ENCODE data around the gene PKD2.

PKD2 gene

GRCh38 chr4:88029556-88029955, 22.1 kb downstream of the PKD2 start:
- Mint-ChIP-seq H3K9me3 (peaks cover 4% of the 10 kb centered on the region), H3K4me3 (no peak overlapping the region), H3K27me3 (no peaks in the 10 kb centered on the region), H3K27ac (no peak overlapping the region), H3K4me1 (no peaks in the 10 kb centered on the region), H3K36me3 (peaks cover 11% of the 10 kb centered on the region)

DNA sequence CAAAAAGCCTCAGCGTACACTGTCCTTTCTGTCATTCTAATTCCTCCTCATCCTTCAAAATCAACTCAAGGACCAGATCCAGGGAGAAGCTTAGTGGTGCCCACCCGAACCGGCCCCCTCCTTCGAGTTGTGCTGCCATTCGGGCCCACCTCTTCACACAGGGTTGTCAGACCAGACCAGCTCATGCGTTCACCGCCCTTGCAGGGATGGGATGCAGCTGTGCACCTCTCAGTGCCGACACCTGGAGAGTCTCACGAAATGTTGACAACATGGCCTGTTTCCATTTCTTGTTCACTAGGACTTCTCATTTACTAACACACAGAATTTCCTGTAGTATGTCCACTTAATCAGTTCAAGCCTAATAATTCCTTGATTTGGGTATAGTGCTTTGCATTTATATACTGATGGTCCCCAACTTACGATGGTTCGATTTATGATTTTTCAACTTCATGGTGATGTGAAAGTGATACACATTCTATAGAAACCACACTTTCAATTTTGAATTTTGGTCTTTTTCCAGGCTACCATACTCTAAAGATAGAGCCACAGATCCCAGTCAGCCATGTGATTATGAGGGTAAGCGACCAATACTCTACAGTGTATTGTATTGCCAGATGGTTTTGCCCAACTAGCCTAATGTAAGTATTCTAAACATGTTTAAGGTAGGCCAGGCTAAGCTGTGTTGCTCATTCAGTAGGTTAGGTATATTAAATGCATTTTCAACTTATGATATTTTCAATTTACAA, 23.3 kb downstream of the PKD2 start:
- Mint-ChIP-seq H3K36me3 (peaks cover 10% of the 10 kb centered on the region), H3K9me3 (peaks cover 3% of the 10 kb centered on the region), H3K27me3 (no peaks in the 10 kb centered on the region), H3K27ac (no peak overlapping the region), H3K4me3 (no peak overlapping the region), H3K4me1 (no peaks in the 10 kb centered on the region)

- Mint-ChIP-seq H3K4me3 (no peak overlapping the region), H3K27me3 (no peaks in the 10 kb centered on the region), H3K4me1 (no peaks in the 10 kb centered on the region), H3K9me3 (no peaks in the 10 kb centered on the region), H3K27ac (no peak overlapping the region), H3K36me3 (no peaks in the 10 kb centered on the region)
These were observed 25.9 kb downstream of the PKD2 start for GRCh38 chr4:88033309-88033708.

DNA sequence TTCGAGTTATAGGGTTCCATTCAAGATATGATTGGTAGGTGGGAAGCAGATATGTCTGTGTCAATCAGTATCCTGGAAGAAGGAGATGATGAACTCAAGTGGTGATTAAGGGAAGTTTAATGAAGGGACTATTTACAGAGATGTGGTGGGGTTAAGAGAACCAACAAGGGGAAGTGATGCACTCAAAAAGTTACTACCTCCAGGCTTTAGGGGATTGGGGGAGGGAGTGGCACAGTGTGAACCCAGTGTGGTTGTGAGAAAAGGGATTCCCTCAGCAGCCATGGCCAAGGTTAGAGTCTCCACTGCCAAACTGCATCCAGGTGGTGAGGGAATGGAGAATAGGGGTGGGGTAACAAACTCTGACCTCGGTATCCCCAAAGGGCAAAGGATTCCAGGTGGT, 27.9 kb downstream of the PKD2 start:
- Mint-ChIP-seq H3K36me3 (no peaks in the 10 kb centered on the region), H3K27ac (no peak overlapping the region), H3K4me3 (no peak overlapping the region), H3K27me3 (no peaks in the 10 kb centered on the region), H3K4me1 (no peaks in the 10 kb centered on the region), H3K9me3 (no peaks in the 10 kb centered on the region)

DNA sequence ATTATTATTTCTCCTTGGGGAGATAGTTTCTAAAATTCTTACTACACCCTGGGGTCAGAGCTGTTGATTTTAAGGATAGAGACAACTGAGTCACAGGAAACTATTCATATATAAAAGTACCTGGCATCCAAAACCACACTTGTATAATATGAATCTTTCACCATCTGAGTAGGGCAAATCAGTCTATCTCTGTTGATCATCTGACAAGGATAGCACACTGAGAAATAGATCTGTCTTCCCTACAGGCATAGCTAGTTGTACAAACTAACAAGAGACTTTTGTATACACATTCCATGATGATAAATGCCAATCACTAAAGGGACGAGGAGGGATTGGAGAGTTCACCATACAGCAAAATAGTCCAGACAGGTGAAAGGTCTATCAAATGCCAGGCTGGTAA, 30.0 kb downstream of the PKD2 start:
- no peaks in the 10 kb centered on the region for H3K27me3 Mint-ChIP-seq
- no peak overlapping the region for H3K27ac Mint-ChIP-seq
- H3K4me3 Mint-ChIP-seq, result no peak overlapping the region
- H3K4me1 Mint-ChIP-seq, result no peaks in the 10 kb centered on the region
- H3K36me3 Mint-ChIP-seq, result peaks cover under 1% of the 10 kb centered on the region
- no peaks in the 10 kb centered on the region for H3K9me3 Mint-ChIP-seq

DNA sequence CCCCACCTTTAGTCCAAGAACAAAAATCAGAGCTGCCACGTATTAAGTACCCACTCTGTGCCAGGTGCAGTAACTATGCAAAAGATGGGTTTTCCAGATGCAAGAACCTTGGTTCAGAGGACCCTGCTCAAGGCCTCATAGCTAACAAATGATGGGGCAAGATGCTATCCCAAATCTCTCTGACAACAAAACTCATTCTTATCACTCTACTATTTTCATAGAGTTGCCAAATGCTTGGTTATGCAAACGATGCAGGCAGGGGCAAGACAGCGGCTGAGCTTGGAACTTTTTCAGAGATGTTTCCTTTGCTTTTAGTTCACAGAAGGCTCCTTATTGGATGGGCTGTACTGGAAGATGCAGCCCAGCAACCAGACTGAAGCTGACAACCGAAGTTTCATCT, 30.5 kb downstream of the PKD2 start:
- Mint-ChIP-seq H3K27me3 (no peaks in the 10 kb centered on the region), H3K27ac (no peak overlapping the region), H3K4me3 (no peak overlapping the region), H3K4me1 (no peaks in the 10 kb centered on the region), H3K36me3 (peaks cover 1% of the 10 kb centered on the region), H3K9me3 (no peaks in the 10 kb centered on the region)

GRCh38 chr4:88040707-88041106, 33.3 kb downstream of the PKD2 start:
- H3K27ac Mint-ChIP-seq, result no peak overlapping the region
- H3K4me3 Mint-ChIP-seq, result no peak overlapping the region
- H3K36me3 Mint-ChIP-seq, result peaks cover 1% of the 10 kb centered on the region
- H3K9me3 Mint-ChIP-seq, result no peaks in the 10 kb centered on the region
- no peaks in the 10 kb centered on the region for H3K4me1 Mint-ChIP-seq
- no peaks in the 10 kb centered on the region for H3K27me3 Mint-ChIP-seq

- Mint-ChIP-seq H3K9me3 (no peaks in the 10 kb centered on the region), H3K36me3 (peaks cover 4% of the 10 kb centered on the region)
These were observed 34.2 kb downstream of the PKD2 start for GRCh38 chr4:88041626-88042025.

GRCh38 chr4:88043001-88043400, 35.6 kb downstream of the PKD2 start:
- Mint-ChIP-seq H3K36me3 (peaks cover 8% of the 10 kb centered on the region), H3K27me3 (no peaks in the 10 kb centered on the region), H3K4me3 (no peak overlapping the region), H3K4me1 (no peaks in the 10 kb centered on the region), H3K27ac (no peak overlapping the region), H3K9me3 (no peaks in the 10 kb centered on the region)

More at GRCh38 chr4:88041626-88042025, 34.2 kb downstream of the PKD2 start:
- Mint-ChIP-seq H3K27me3 (no peaks in the 10 kb centered on the region), H3K4me3 (no peak overlapping the region), H3K27ac (no peak overlapping the region), H3K4me1 (no peaks in the 10 kb centered on the region)

DNA sequence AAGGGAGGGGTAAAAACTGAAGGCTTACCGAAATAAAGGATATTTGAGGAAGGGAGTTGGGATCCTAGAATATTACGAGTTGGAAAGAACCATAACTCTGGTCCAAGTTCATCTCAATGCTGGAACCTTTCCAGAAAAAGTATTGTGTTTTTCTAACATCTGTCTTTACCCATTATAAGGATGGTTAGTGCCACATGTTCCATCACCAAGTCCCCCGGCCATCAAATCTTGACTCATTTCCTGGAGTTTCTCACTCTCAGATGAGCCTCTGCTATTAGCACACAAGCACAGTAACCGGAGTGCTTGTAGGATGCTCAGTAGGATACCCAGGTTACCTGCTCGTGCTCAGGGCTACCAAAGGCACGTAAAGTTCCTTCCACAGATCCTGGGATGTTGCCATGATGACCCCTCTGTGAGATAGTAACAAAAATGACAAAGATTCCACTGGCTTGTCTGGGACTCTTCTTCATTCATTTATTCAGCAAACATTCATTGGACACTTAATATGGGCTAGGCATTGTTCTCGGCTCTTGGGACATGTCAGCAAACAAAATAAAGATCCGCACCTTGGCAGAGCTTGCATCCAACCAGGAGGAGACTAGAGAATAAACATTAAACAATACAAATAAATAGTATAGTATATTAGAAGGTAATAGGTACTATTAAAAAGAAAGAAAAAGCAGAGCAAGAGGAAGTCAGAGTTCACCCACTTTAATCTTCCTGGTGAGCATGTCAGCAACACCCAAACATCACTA, 36.3 kb downstream of the PKD2 start:
- Mint-ChIP-seq H3K36me3 (peaks cover 8% of the 10 kb centered on the region), H3K4me1 (no peaks in the 10 kb centered on the region), H3K27ac (no peak overlapping the region), H3K4me3 (no peak overlapping the region), H3K9me3 (no peaks in the 10 kb centered on the region), H3K27me3 (no peaks in the 10 kb centered on the region)

DNA sequence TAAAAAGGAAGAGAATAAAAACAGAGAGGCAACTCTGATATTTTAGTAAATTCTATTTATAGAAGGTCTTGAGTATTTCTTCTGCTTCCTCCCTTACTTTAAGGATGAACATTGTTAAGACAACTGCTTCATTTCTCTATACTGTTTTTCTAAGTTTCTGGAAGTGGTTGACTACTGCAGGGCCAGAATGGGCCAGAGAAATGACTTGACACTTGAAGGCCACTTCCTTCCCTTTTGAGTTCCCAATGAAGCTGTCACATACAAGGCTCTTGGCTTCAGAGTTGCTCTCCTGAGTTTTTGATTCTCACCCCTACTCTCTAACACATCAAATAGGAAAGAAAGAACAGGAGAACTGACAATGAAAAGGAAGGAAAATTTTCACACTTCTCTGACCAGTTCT, 37.6 kb downstream of the PKD2 start:
- Mint-ChIP-seq H3K36me3 (peaks cover 8% of the 10 kb centered on the region), H3K27me3 (no peaks in the 10 kb centered on the region), H3K4me3 (no peak overlapping the region), H3K9me3 (no peaks in the 10 kb centered on the region), H3K27ac (no peak overlapping the region), H3K4me1 (no peaks in the 10 kb centered on the region)

- no peak overlapping the region for H3K4me3 Mint-ChIP-seq
- H3K36me3 Mint-ChIP-seq, result no peaks in the 10 kb centered on the region
- H3K4me1 Mint-ChIP-seq, result no peaks in the 10 kb centered on the region
- no peak overlapping the region for H3K27ac Mint-ChIP-seq
- H3K27me3 Mint-ChIP-seq, result no peaks in the 10 kb centered on the region
- no peaks in the 10 kb centered on the region for H3K9me3 Mint-ChIP-seq
These were observed 46.8 kb downstream of the PKD2 start for GRCh38 chr4:88054229-88054628.

GRCh38 chr4:88054901-88055300, 47.5 kb downstream of the PKD2 start:
- Mint-ChIP-seq H3K27ac (no peak overlapping the region), H3K4me1 (no peaks in the 10 kb centered on the region), H3K4me3 (no peak overlapping the region), H3K27me3 (no peaks in the 10 kb centered on the region), H3K36me3 (no peaks in the 10 kb centered on the region), H3K9me3 (no peaks in the 10 kb centered on the region)

DNA sequence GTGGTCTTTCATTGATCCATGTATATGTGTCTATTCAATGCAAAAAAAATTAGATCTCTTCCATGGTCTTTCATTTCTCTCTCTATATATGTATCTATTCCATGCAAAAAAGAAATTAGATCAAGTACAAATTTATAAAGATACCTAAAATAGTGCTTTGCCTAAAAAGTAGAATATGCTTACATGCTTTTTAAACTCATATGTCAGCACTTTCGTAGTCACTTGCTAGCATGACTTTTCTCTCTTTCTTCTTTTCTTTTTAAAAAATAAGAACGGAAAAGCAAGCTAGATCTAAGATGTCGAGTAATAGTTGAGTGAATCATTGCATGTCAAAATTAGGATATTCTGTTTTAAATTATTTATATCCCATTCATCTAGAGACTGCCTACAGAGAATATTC, 50.9 kb downstream of the PKD2 start:
- Mint-ChIP-seq H3K27me3 (no peaks in the 10 kb centered on the region), H3K4me3 (no peak overlapping the region), H3K36me3 (no peaks in the 10 kb centered on the region), H3K27ac (no peak overlapping the region), H3K4me1 (no peaks in the 10 kb centered on the region), H3K9me3 (no peaks in the 10 kb centered on the region)

DNA sequence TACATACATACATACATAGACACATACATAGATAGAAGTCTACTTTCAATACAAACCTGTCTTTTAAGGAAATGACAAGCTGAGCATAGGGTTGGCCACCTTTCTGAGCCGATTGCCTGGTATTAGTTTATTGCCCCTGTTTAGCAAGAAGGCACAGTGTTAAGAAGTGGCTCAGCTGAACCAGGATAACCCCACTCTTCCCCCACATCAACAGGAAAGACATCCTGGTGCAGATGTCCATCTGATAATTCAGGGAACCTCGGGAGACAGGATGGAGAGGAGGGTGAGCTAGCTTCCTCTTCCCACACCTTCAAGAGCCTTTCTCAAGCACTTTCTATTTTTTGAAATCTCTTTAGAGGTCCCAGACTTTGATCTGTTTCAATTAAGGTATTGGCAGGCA, 52.3 kb downstream of the PKD2 start:
- no peak overlapping the region for H3K27ac Mint-ChIP-seq
- no peaks in the 10 kb centered on the region for H3K27me3 Mint-ChIP-seq
- no peaks in the 10 kb centered on the region for H3K4me1 Mint-ChIP-seq
- no peaks in the 10 kb centered on the region for H3K9me3 Mint-ChIP-seq
- peaks cover 2% of the 10 kb centered on the region for H3K36me3 Mint-ChIP-seq
- no peak overlapping the region for H3K4me3 Mint-ChIP-seq

DNA sequence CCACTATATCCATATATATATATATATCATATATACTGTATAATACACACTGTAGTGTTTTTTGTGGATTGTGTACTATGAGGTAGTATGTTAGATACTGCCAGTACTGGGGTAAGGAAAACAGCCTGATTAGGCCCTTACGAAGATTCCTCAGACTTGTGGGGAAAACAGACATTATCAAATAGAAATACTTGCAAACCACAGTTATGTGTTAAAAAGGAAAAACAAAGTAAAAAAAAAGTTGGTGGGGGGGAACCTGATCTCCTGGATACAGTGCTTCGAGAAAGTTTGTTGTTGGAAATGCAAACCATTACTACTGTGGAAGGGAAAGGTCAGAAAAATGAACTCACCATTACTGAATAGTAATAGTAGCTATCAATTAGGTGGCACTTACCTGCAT, 53.0 kb downstream of the PKD2 start:
- Mint-ChIP-seq H3K4me1 (no peaks in the 10 kb centered on the region), H3K27me3 (no peaks in the 10 kb centered on the region), H3K9me3 (no peaks in the 10 kb centered on the region), H3K27ac (no peak overlapping the region), H3K4me3 (no peak overlapping the region), H3K36me3 (peaks cover 2% of the 10 kb centered on the region)
